Measurements from ENCODE around the gene PTPRN2.

DNA sequence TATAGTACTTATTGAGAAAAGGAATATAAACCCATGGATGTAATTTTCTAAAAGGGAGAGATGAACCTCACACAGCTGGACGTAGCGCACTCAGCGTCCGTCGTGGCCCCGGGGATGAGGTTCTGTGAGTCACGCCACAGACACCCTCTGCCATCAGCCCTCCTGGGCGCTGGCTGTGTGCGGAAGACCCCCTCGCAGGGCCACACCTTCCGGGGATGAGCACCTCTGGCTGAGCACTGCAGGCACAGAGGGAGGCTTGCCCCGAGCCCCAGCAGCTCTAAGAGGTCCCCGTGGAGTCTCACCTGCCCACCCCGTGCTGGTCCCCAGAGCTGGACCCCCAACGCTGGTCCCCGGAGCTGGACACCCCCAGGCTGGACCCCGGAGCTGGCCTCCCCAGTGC, 215.8 kb downstream of the PTPRN2 start:
- TF ChIP-seq, protein P1, sequence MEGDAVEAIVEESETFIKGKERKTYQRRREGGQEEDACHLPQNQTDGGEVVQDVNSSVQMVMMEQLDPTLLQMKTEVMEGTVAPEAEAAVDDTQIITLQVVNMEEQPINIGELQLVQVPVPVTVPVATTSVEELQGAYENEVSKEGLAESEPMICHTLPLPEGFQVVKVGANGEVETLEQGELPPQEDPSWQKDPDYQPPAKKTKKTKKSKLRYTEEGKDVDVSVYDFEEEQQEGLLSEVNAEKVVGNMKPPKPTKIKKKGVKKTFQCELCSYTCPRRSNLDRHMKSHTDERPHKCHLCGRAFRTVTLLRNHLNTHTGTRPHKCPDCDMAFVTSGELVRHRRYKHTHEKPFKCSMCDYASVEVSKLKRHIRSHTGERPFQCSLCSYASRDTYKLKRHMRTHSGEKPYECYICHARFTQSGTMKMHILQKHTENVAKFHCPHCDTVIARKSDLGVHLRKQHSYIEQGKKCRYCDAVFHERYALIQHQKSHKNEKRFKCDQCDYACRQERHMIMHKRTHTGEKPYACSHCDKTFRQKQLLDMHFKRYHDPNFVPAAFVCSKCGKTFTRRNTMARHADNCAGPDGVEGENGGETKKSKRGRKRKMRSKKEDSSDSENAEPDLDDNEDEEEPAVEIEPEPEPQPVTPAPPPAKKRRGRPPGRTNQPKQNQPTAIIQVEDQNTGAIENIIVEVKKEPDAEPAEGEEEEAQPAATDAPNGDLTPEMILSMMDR (conservative IDR thresholded peaks at IDR 0.05) = no peak
- no peak for TF ChIP-seq EZH2 (IDR thresholded peaks at IDR 0.05; ENCODE audit: low read depth)

Data from PC-9 (cell line).